Endothelial cell of umbilical vein (primary cell): ENCODE measurements around the gene KCNB1. TPM values are rescaled to one million over a fixed set of nuclear protein-coding genes. Genes with fewer than 3 reads are reported as not detected.

Source experiments
- BruUV-seq: library from RNA; stranded (reverse); fragments of 400-500 nt; replicated peaks from 2 replicates; lab custom pipeline; 2021; lab: Mats Ljungman, UMichigan
- CTCF ChIA-PET: fragments of 300-600, 350-600 bp; sonication (Branson Sonifier 250); formaldehyde crosslinking; loops from one replicate; lab custom pipeline; 2021; ENCODE audit warnings: antibody characterized with exemption, inconsistent platforms; lab: Charles Lee
- POLR2A ChIA-PET: fragments of 300-600, 350-600 bp; sonication (Branson Sonifier 250); formaldehyde crosslinking; loops from one replicate; lab custom pipeline; 2021; ENCODE audit warnings: antibody characterized with exemption, inconsistent platforms; lab: Charles Lee
- DNase-seq: peaks from one replicate; pipeline ENCODE4 v3.0.0-alpha.2; 2011; ENCODE audit warnings: low read depth, low spot score
- FAIRE-seq: peaks from 2 replicates; lab custom pipeline; 2011; peaks lifted over from hg19 to GRCh38; lab: Jason Lieb, UNC
- H2AFZ ChIP-seq: 2 replicates; pipeline ENCODE4 v1.6.0; 2012; ENCODE audit warnings: low read depth, low read length, control low read depth, inconsistent platforms
- H3K27ac ChIP-seq: 2 replicates; pipeline ENCODE4 v1.5.1; 2011; ENCODE audit warnings: low read depth, mild to moderate bottlenecking, control low read depth, low read length, moderate library complexity; ENCODE audit not compliant: insufficient read depth
- H3K27me3 ChIP-seq, 2 experiments: 2 replicates each; pipeline versions ENCODE4 v1.6.0 to v1.6.1; 2011; ENCODE audit warnings: low read length in 2 of 2, mixed read lengths in 1 of 2; ENCODE audit not compliant: control insufficient read depth in 2 of 2, insufficient read depth in 2 of 2
- H3K36me3 ChIP-seq, 2 experiments: 2 replicates in 1 of 2; 3 replicates in 1 of 2; pipeline ENCODE4 v1.5.1; 2011; ENCODE audit warnings: low read length in 2 of 2, mild to moderate bottlenecking in 1 of 2, moderate library complexity in 1 of 2; ENCODE audit not compliant: control insufficient read depth in 2 of 2, insufficient read depth in 2 of 2; ENCODE audit errors: extremely low read depth in 1 of 2
- H3K4me1 ChIP-seq: 3 replicates; pipeline ENCODE4 v1.5.1; 2011; ENCODE audit warnings: mild to moderate bottlenecking, low read length; ENCODE audit not compliant: control insufficient read depth, insufficient read depth; ENCODE audit errors: extremely low read depth
- H3K4me2 ChIP-seq: 2 replicates; pipeline ENCODE4 v1.6.1; 2011; ENCODE audit warnings: low read length, control low read depth, mixed read lengths; ENCODE audit not compliant: insufficient read depth
- H3K4me3 ChIP-seq, 3 experiments: fragments of 200-600 bp in 1 of 3; sonication (generic), shearing (Covaris generic) in 1 of 3; replicated peaks in 1 of 3; 2 replicates each; pipeline ENCODE4 v1.5.1; 2011 to 2016; ENCODE audit warnings: control low read depth in 3 of 3, low read length in 3 of 3, mild to moderate bottlenecking in 2 of 3, inconsistent platforms in 1 of 3, low read depth in 1 of 3, moderate library complexity in 1 of 3; ENCODE audit not compliant: insufficient read depth in 1 of 3
- H3K79me2 ChIP-seq: 2 replicates; pipeline ENCODE4 v1.6.0; 2012; ENCODE audit warnings: low read length, inconsistent platforms; ENCODE audit not compliant: control insufficient read depth, insufficient read depth
- H3K9ac ChIP-seq: replicated peaks from 2 replicates; pipeline ENCODE3; 2011; ENCODE audit warnings: low read length, control low read depth; ENCODE audit not compliant: insufficient read depth; ENCODE audit errors: extremely low read depth
- H3K9me1 ChIP-seq: replicated peaks from 3 replicates; pipeline ENCODE4 v1.6.0; 2011; ENCODE audit warnings: mild to moderate bottlenecking, low read length; ENCODE audit not compliant: control insufficient read depth, insufficient read depth; ENCODE audit errors: extremely low read depth
- H3K9me3 ChIP-seq: replicated peaks from 2 replicates; pipeline ENCODE4 v1.5.1; 2012; ENCODE audit warnings: low read length, inconsistent platforms; ENCODE audit not compliant: control insufficient read depth, insufficient read depth
- H4K20me1 ChIP-seq: replicated peaks from 2 replicates; pipeline ENCODE3; 2011; ENCODE audit warnings: mild to moderate bottlenecking, low read length; ENCODE audit not compliant: control insufficient read depth, insufficient read depth; ENCODE audit errors: extremely low read depth
- EZH2 ChIP-seq: IDR thresholded peaks from 2 replicates; pipeline ENCODE4 v1.6.1; 2012; ENCODE audit warnings: borderline replicate concordance, low read depth, mild to moderate bottlenecking, moderate library complexity, low read length, inconsistent platforms; ENCODE audit not compliant: severe bottlenecking
- GATA2 ChIP-seq: IDR thresholded peaks from 2 replicates; pipeline ENCODE4 v1.7.0; 2011; ENCODE audit warnings: low read depth, mild to moderate bottlenecking, moderate library complexity, mixed read lengths, low read length; ENCODE audit not compliant: insufficient read length, insufficient read depth
- JUN ChIP-seq: IDR thresholded peaks from 2 replicates; pipeline ENCODE4 v1.6.1; 2011; ENCODE audit warnings: borderline replicate concordance, low read depth; ENCODE audit not compliant: insufficient read length, insufficient read depth
- MYC ChIP-seq: IDR thresholded peaks from one replicate; pipeline ENCODE4 v1.6.1; 2011; ENCODE audit warnings: mild to moderate bottlenecking, low read depth, low read length
- dilution Hi-C: fragments of 300-500 bp; cut with MboI; formaldehyde crosslinking; loops from one replicate; pipeline ENCODE4 v1.15.0; 2019; ENCODE audit warnings: low sequenced_read_pairs; ENCODE audit not compliant: extremely low pct_ligation_motif_present
- intact Hi-C: fragments of 100-400 bp; cut with micrococcal nuclease; formaldehyde crosslinking; loops from one replicate; pipeline ENCODE4 v1.10.0; 2022
- polyA plus RNA-seq, 4 experiments: library from polyadenylated mRNA; depleted of rRNA in 3 of 4; stranded (reverse) in 3 of 4; unstranded in 1 of 4; fragments of >200 nt; gene quantifications; 2 replicates each; pipeline versions ENCODE4 v1.2.1 to v1.2.3, GENCODE V29; 2011 to 2012; ENCODE audit warnings: missing spikeins in 1 of 4
- total RNA-seq: library from RNA; stranded (reverse); gene quantifications from 2 replicates; pipeline ENCODE4 v1.2.3, GENCODE V29; 2021
- TF ChIP-seq, protein P1 (sequence below): IDR thresholded peaks from 2 replicates; pipeline ENCODE4 v1.6.1; 2011; ENCODE audit not compliant: insufficient read depth, insufficient read length
- TF ChIP-seq, protein P2 (sequence below), 2 donors: IDR thresholded peaks; 1 replicate in 1 of 2; 2 replicates in 1 of 2; pipeline ENCODE4 v1.5.1; 2011; ENCODE audit warnings: low read length in 2 of 2, mild to moderate bottlenecking in 2 of 2, moderate library complexity in 2 of 2, control low read depth in 1 of 2, inconsistent platforms in 1 of 2, low read depth in 1 of 2; ENCODE audit not compliant: insufficient read depth in 1 of 2; ENCODE audit errors: extremely low read depth in 1 of 2

Gene KCNB1
- total and polyA plus RNA-seq, 2 donors (not counting 3 experiments of a cell fraction or from before 2014, with no cell fraction given) = not detected

DNA sequence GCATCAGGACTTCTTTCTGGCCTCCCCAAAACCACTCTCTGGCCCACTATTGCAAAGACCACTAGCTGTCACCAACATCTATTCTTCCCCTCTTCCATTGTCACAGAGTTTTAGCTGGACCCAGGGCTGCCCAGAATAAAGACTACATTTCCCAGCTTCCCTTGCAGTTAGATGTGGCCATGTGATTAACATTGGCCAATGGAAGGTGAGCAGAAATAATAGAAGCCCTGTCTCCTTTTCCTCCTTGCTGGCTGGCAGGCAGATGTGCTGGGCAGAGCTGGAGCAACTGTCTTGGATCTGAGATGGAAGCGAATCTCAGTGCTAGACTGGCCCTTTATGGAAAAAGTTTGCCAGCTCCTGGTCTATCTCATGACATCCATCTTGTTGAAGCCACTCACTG lies 97.0 kb downstream of the KCNB1 start:
- Histone ChIP-seq H3K4me2 (no peak overlapping the region), H3K27me3 (peaks cover 0 to 3% of the 10 kb centered on the region in 2 experiments), H3K27ac (no peak overlapping the region), H4K20me1 (no peaks in the 10 kb centered on the region), H3K9me1 (no peaks in the 10 kb centered on the region), H3K9me3 (no peaks in the 10 kb centered on the region), H3K9ac (no peak overlapping the region), H3K36me3 (no peaks in the 10 kb centered on the region), H3K4me1 (no peaks in the 10 kb centered on the region), H2AFZ (no peak overlapping the region), H3K4me3 (no peak overlapping the region), H3K79me2 (no peaks in the 10 kb centered on the region)
- ChIA-PET POLR2A (no interaction called here), CTCF (interaction anchor here (0.6 to 5.3 kb wide), 16 partner anchors 9 to 502 kb away, joined by 3 to 93 read pairs (median 4); partner anchors contain the start of gene KCNB1)
- TF ChIP-seq, protein P1, sequence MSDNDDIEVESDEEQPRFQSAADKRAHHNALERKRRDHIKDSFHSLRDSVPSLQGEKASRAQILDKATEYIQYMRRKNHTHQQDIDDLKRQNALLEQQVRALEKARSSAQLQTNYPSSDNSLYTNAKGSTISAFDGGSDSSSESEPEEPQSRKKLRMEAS = peak; percentile 49
- no peak for TF ChIP-seq EZH2
- FAIRE-seq (peak; percentile 92), DNase-seq (peak; percentile 29)
- dilution Hi-C loops = no loop called here
- intact Hi-C loops = loop anchor here (2.0 kb wide), 2 partner anchors 51 to 123 kb away; no protein-coding TSS in a partner anchor
- BruUV-seq = no TSS peak

DNA sequence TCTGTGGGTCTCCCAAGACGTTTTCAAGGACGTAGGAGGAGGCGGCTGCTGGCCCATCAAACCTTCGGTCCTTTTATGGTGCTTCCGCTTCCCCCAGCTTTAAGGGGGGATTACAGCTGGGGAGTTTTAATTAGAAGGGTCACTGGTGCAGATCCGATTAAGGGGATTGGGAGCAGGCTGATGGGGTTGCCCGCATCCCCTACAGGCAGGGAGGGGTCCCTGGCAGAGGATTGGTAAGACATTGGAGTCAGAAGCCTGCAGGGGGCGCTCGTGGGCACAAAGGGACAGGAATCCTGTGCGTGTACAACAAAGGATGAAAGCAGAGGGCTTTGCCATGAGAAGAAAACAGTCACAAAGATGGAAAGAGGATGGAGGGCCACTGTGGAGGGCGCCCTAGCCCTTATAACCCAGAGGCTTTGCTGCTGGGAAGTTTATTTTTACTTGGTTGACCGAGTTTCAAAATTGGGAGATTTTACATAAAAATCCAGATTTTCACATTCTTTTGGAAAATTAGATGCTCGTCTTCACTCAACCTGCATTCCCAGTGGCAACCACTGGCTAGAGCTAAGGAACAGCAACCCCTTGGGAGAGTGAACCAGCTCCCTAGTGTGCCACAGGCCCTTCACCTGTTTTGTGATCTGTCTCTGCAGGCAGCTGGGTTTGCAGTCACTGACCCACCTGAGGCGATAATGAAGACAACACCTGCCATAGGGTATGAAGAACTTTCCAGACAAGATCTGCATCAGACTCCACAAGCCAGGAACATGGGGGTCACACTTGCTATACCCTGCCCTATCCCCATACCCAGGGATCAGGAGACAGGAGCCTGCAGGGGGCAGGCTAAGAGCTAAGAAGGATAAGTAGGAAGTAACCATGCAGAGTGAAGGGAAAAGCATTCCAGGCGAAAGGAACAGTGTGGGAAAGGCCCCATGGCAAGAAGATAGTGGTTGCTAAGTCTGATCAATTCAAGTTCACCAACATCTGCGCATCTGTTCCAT lies 97.7 kb downstream of the KCNB1 start:
- intact Hi-C loops (loop anchor here (1.0 to 2.0 kb wide), 3 partner anchors 50 to 124 kb away; no protein-coding TSS in a partner anchor), dilution Hi-C loops (no loop called here)
- DNase-seq (peak; percentile 56), FAIRE-seq (peak; percentile 56)
- Histone ChIP-seq H3K36me3 (no peaks in the 10 kb centered on the region), H2AFZ (no peak overlapping the region), H3K27me3 (peaks cover 0 to 3% of the 10 kb centered on the region in 2 experiments), H3K9me1 (no peaks in the 10 kb centered on the region), H3K9me3 (no peaks in the 10 kb centered on the region), H3K4me2 (no peak overlapping the region), H3K4me3 (no peak overlapping the region), H3K4me1 (no peaks in the 10 kb centered on the region), H4K20me1 (no peaks in the 10 kb centered on the region), H3K79me2 (no peaks in the 10 kb centered on the region), H3K9ac (no peak overlapping the region), H3K27ac (no peak overlapping the region)
- TF ChIP-seq MYC = no peak
- TF ChIP-seq JUN = no peak
- TF ChIP-seq, protein P2, sequence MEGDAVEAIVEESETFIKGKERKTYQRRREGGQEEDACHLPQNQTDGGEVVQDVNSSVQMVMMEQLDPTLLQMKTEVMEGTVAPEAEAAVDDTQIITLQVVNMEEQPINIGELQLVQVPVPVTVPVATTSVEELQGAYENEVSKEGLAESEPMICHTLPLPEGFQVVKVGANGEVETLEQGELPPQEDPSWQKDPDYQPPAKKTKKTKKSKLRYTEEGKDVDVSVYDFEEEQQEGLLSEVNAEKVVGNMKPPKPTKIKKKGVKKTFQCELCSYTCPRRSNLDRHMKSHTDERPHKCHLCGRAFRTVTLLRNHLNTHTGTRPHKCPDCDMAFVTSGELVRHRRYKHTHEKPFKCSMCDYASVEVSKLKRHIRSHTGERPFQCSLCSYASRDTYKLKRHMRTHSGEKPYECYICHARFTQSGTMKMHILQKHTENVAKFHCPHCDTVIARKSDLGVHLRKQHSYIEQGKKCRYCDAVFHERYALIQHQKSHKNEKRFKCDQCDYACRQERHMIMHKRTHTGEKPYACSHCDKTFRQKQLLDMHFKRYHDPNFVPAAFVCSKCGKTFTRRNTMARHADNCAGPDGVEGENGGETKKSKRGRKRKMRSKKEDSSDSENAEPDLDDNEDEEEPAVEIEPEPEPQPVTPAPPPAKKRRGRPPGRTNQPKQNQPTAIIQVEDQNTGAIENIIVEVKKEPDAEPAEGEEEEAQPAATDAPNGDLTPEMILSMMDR (IDR thresholded peaks at IDR 0.05; ENCODE audit: extremely low read depth in 1 of 2, insufficient read depth in 1 of 2, low read depth in 1 of 2, low read length in 2 of 2) = peak; percentile 83 to 84
- TF ChIP-seq GATA2 = no peak
- ChIA-PET CTCF (interaction anchor here (0.6 to 5.3 kb wide), 22 partner anchors 9 to 502 kb away, joined by 3 to 93 read pairs (median 4); partner anchors contain the start of gene KCNB1), POLR2A (no interaction called here)
- no TSS peak for BruUV-seq
